HCT116 (cell line): ENCODE data around the gene MTIF3. TPM values are rescaled to one million over a fixed set of nuclear protein-coding genes. Genes with fewer than 3 reads are reported as not detected.

ENCODE experiments used
- ATAC-seq: fragments of 200-7000 bp; cut with Tn5 transposase; 2 replicates; pipeline ENCODE4 v1.9.1; 2020; ENCODE audit warnings: mild to moderate bottlenecking, moderate library complexity
- BruUV-seq: library from RNA; stranded (reverse); fragments of 400-500 nt; replicated peaks from 2 replicates; lab custom pipeline; 2021; lab: Mats Ljungman, UMichigan
- CTCF ChIA-PET: fragments of 300-600 bp; sonication (Branson Sonifier 250); formaldehyde crosslinking; loops from one replicate; lab custom pipeline; 2021; ENCODE audit warnings: antibody characterized with exemption; lab: Charles Lee
- POLR2A ChIA-PET: fragments of 300-600, 350-600 bp; sonication (Branson Sonifier 250); formaldehyde crosslinking; loops from one replicate; lab custom pipeline; 2021; ENCODE audit warnings: antibody characterized with exemption; lab: Charles Lee
- RAD21 ChIA-PET, 2 experiments: fragments of 300-600 bp; sonication (Branson Sonifier 250); formaldehyde crosslinking; loops; one replicate each; lab custom pipeline; 2023; ENCODE audit warnings: low total read pairs in 2 of 2; ENCODE audit not compliant: uncharacterized antibody in 2 of 2, unreplicated experiment in 2 of 2, low non-redundant PET in 1 of 2; lab: Charles Lee
- DNase-seq: peaks from one replicate; pipeline ENCODE4 v3.0.0-alpha.2; 2010; ENCODE audit warnings: low read depth, low spot score
- H2AFZ ChIP-seq: fragments of 200-600 bp; shearing (Covaris generic), sonication (generic); 2 replicates; pipeline ENCODE4 v1.6.1; 2017; ENCODE audit warnings: low read depth, mixed run types, mixed read lengths, antibody characterized with exemption, low read length; ENCODE audit not compliant: poor library complexity, severe bottlenecking
- H3K27ac ChIP-seq: 2 replicates; pipeline ENCODE4 v1.5.1; 2012; ENCODE audit warnings: low read depth, low read length
- H3K27me3 ChIP-seq: fragments of 200-600 bp; sonication (generic); 2 replicates; pipeline ENCODE4 v1.6.1; 2016; ENCODE audit warnings: mixed run types, low read length, mixed read lengths; ENCODE audit not compliant: insufficient read depth
- H3K36me3 ChIP-seq, 2 experiments: fragments of 200-500 bp in 1 of 2; fragments of 200-600 bp in 1 of 2; sonication (Bioruptor generic) in 1 of 2; sonication (generic) in 1 of 2; 2 replicates each; pipeline versions ENCODE4 v1.5.1 to v1.6.1; 2014 to 2016; ENCODE audit warnings: low read length in 2 of 2, inconsistent platforms in 1 of 2, mixed read lengths in 1 of 2, mixed run types in 1 of 2; ENCODE audit not compliant: insufficient read depth in 2 of 2, control insufficient read depth in 1 of 2
- H3K4me1 ChIP-seq, 2 experiments: fragments of 200-600 bp in 1 of 2; sonication (generic) in 1 of 2; 2 replicates each; pipeline versions ENCODE4 v1.5.1 to v1.6.1; 2012 to 2017; ENCODE audit warnings: low read length in 2 of 2, inconsistent platforms in 1 of 2, mild to moderate bottlenecking in 1 of 2, mixed read lengths in 1 of 2, mixed run types in 1 of 2, moderate library complexity in 1 of 2; ENCODE audit not compliant: insufficient read depth in 2 of 2, control insufficient read depth in 1 of 2
- H3K4me2 ChIP-seq: fragments of 200-600 bp; sonication (generic); 2 replicates; pipeline ENCODE4 v1.6.1; 2017; ENCODE audit warnings: mixed run types, low read length, mixed read lengths
- H3K4me3 ChIP-seq, 2 experiments: fragments of 200-600 bp in 1 of 2; sonication (generic) in 1 of 2; replicated peaks in 1 of 2; 2 replicates each; pipeline ENCODE4 v1.5.1; 2011 to 2016; ENCODE audit warnings: low read length in 2 of 2, control low read depth in 1 of 2, low read depth in 1 of 2, mild to moderate bottlenecking in 1 of 2, mixed read lengths in 1 of 2, mixed run types in 1 of 2
- H3K79me2 ChIP-seq: fragments of 200-600 bp; sonication (generic); 2 replicates; pipeline ENCODE4 v1.6.1; 2017; ENCODE audit warnings: mild to moderate bottlenecking, mixed run types, low read length, moderate library complexity, mixed read lengths; ENCODE audit not compliant: insufficient read depth
- H3K9ac ChIP-seq: fragments of 200-600 bp; sonication (generic); 2 replicates; pipeline ENCODE4 v1.6.1; 2016; ENCODE audit warnings: low read length, mixed read lengths
- H3K9me2 ChIP-seq: fragments of 200-600 bp; sonication (generic), shearing (Covaris generic); 2 replicates; pipeline ENCODE4 v1.6.1; 2017; ENCODE audit warnings: mixed run types, mild to moderate bottlenecking, moderate library complexity; ENCODE audit not compliant: insufficient read depth
- H3K9me3 ChIP-seq, 2 experiments: fragments of 200-500 bp in 1 of 2; fragments of 200-600 bp in 1 of 2; sonication (Bioruptor generic) in 1 of 2; sonication (generic) in 1 of 2; 2 replicates each; pipeline ENCODE4 v1.6.1; 2014 to 2017; ENCODE audit warnings: low read length in 2 of 2, mixed read lengths in 2 of 2, inconsistent platforms in 1 of 2, low read depth in 1 of 2, mild to moderate bottlenecking in 1 of 2, mixed run types in 1 of 2, moderate library complexity in 1 of 2; ENCODE audit not compliant: control insufficient read depth in 1 of 2, insufficient read depth in 1 of 2
- H4K20me1 ChIP-seq: fragments of 200-600 bp; sonication (generic), shearing (Covaris generic); 2 replicates; pipeline ENCODE4 v1.6.1; 2017; ENCODE audit warnings: mixed run types, mild to moderate bottlenecking, moderate library complexity; ENCODE audit not compliant: insufficient read depth
- ATF3 ChIP-seq: IDR thresholded peaks from 2 replicates; pipeline ENCODE4 v1.6.1; 2012
- CBX3 ChIP-seq: IDR thresholded peaks from 2 replicates; pipeline ENCODE4 v1.6.1; 2012; ENCODE audit warnings: low read depth
- CEBPB ChIP-seq: IDR thresholded peaks from 2 replicates; pipeline ENCODE4 v1.6.1; 2012; ENCODE audit warnings: low read depth
- EGR1 ChIP-seq: IDR thresholded peaks from 2 replicates; pipeline ENCODE4 v1.6.1; 2012; ENCODE audit warnings: low read depth
- ELF1 ChIP-seq: IDR thresholded peaks from 2 replicates; pipeline ENCODE4 v1.6.1; 2012; ENCODE audit warnings: low read depth, borderline replicate concordance
- EZH2phosphoT487 ChIP-seq: fragments of 200-600 bp; IDR thresholded peaks from 2 replicates; pipeline ENCODE4 v1.6.1; 2018; ENCODE audit warnings: antibody characterized with exemption, borderline replicate concordance
- JUND ChIP-seq: IDR thresholded peaks from 2 replicates; pipeline ENCODE4 v1.6.1; 2012
- MAX ChIP-seq: IDR thresholded peaks from 2 replicates; pipeline ENCODE4 v1.6.1; 2012
- POLR2A ChIP-seq: IDR thresholded peaks from 2 replicates; pipeline ENCODE4 v1.7.0; 2011; ENCODE audit warnings: borderline replicate concordance; ENCODE audit not compliant: insufficient read depth, insufficient read length; ENCODE audit errors: extremely low read depth
- RAD21 ChIP-seq: IDR thresholded peaks from 2 replicates; pipeline ENCODE4 v1.6.1; 2012; ENCODE audit warnings: low read depth, mild to moderate bottlenecking
- REST ChIP-seq: IDR thresholded peaks from 2 replicates; pipeline ENCODE4 v1.6.1; 2012; ENCODE audit warnings: low read depth
- SIN3A ChIP-seq: IDR thresholded peaks from 2 replicates; pipeline ENCODE4 v1.6.1; 2012; ENCODE audit warnings: low read depth
- SRF ChIP-seq: IDR thresholded peaks from 2 replicates; pipeline ENCODE4 v1.6.1; 2012; ENCODE audit warnings: low read depth
- TCF7L2 ChIP-seq: IDR thresholded peaks from 2 replicates; pipeline ENCODE4 v1.7.0; 2011; ENCODE audit warnings: borderline replicate concordance, inconsistent platforms; ENCODE audit not compliant: insufficient read depth, insufficient read length; ENCODE audit errors: extremely low read depth
- YY1 ChIP-seq: IDR thresholded peaks from 2 replicates; pipeline ENCODE4 v1.6.1; 2011; ENCODE audit warnings: low read length, low read depth, moderate library complexity, mild to moderate bottlenecking; ENCODE audit not compliant: insufficient replicate concordance; ENCODE audit errors: extremely low read depth
- ZBTB33 ChIP-seq: IDR thresholded peaks from 2 replicates; pipeline ENCODE4 v1.6.1; 2011; ENCODE audit warnings: mild to moderate bottlenecking, low read length, moderate library complexity; ENCODE audit not compliant: insufficient replicate concordance; ENCODE audit errors: extremely low read depth
- ZNF274 ChIP-seq: fragments of 200-500 bp; sonication (Bioruptor generic); IDR thresholded peaks from 2 replicates; pipeline ENCODE4 v1.6.1; 2014; ENCODE audit warnings: mild to moderate bottlenecking, low read depth, low read length, inconsistent platforms
- intact Hi-C: fragments of 100-400 bp; cut with micrococcal nuclease; formaldehyde crosslinking; loops from 2 replicates; pipeline ENCODE4 v1.10.0; 2022
- total RNA-seq: library from RNA; stranded (reverse); gene quantifications from one replicate; pipeline ENCODE4 v1.2.1, GENCODE V29; 2021; ENCODE audit not compliant: unreplicated experiment

MTIF3 gene
- total RNA-seq, 1 experiment from 2014 or later = 27.8 TPM

GRCh38 chr13:27391471-27391870 is 58.9 kb downstream of the MTIF3 start:
- Histone ChIP-seq H3K9ac (no peak overlapping the region), H3K4me3 (no peak overlapping the region), H3K9me3 (no peaks in the 10 kb centered on the region), H3K79me2 (no peaks in the 10 kb centered on the region), H3K36me3 (no peaks in the 10 kb centered on the region), H3K9me2 (no peaks in the 10 kb centered on the region), H4K20me1 (no peaks in the 10 kb centered on the region), H2AFZ (no peak overlapping the region), H3K4me2 (no peak overlapping the region), H3K27ac (no peak overlapping the region), H3K27me3 (no peaks in the 10 kb centered on the region), H3K4me1 (no peaks in the 10 kb centered on the region)
- ATAC-seq (no peak), DNase-seq (no peak)
- CTCF ChIA-PET = no interaction called here
- no TSS peak for BruUV-seq
- intact Hi-C loops = loop anchor here (10.0 kb wide), 1 partner anchor 233 kb away; the partner anchor contains the start of genes LNX2 and POLR1D
- RAD21 ChIA-PET = no interaction called here
- POLR2A ChIA-PET = no interaction called here
- TF ChIP-seq TCF7L2 (no peak), ATF3 (no peak), CBX3 (no peak), ZBTB33 (no peak), RAD21 (no peak), ELF1 (no peak), EZH2phosphoT487 (no peak), POLR2A (no peak), MAX (no peak), SRF (no peak), CEBPB (no peak), EGR1 (no peak), SIN3A (no peak), JUND (no peak), YY1 (no peak), ZNF274 (no peak), REST (no peak)
